Gastroesophageal sphincter (tissue), 3 donors: Measurements from ENCODE around the gene MTA2.

Source experiments
- CTCF ChIP-seq, 4 experiments: fragments of 200-600 bp in 2 of 4; fragments of 450-650 bp in 2 of 4; sonication (generic) in 1 of 4; IDR thresholded peaks; one replicate each; pipeline ENCODE4 v1.5.1; 2017 to 2019; ENCODE audit warnings: antibody characterized with exemption in 4 of 4, mild to moderate bottlenecking in 2 of 4, moderate library complexity in 2 of 4
- POLR2A ChIP-seq, 2 donors: fragments of 450-650 bp; IDR thresholded peaks; one replicate each; pipeline ENCODE4 v1.6.1; 2017; ENCODE audit warnings: antibody characterized with exemption in 2 of 2, mild to moderate bottlenecking in 2 of 2, moderate library complexity in 1 of 2

GRCh38 chr11:62613291-62613778, 11.7 kb upstream of the MTA2 start:
- no peak for TF ChIP-seq CTCF (IDR thresholded peaks at IDR 0.05)
- TF ChIP-seq POLR2A (IDR thresholded peaks at IDR 0.05), result no peak
